ENCODE data around the gene THUMPD2.

THUMPD2 gene

GRCh38 chr2:39706945-39707344 is 72.1 kb downstream of the THUMPD2 start:
- H3K27me3 ChIP-seq (ENCODE audit: insufficient read depth, insufficient read length), result no peaks in the 10 kb centered on the region
- H3K36me3 ChIP-seq (ENCODE audit: insufficient read depth, insufficient read length, low read length), result no peaks in the 10 kb centered on the region
- H3K4me3 ChIP-seq (ENCODE audit: insufficient read length, low read depth), result no peak overlapping the region
- peaks cover 7% of the 10 kb centered on the region for H3K9me3 ChIP-seq (ENCODE audit: insufficient read depth, low read length)
- H3K4me1 ChIP-seq (ENCODE audit: insufficient read depth, insufficient read length), result no peaks in the 10 kb centered on the region
- H3K9ac ChIP-seq (ENCODE audit: insufficient read length, low read depth), result no peak overlapping the region
- DNase-seq (ENCODE audit: low read depth, low spot score), result no peak
- no peak for TF ChIP-seq ZNF274 (IDR thresholded peaks at IDR 0.05; ENCODE audit: low read depth, low read length)
- TF ChIP-seq SUZ12 (IDR thresholded peaks at IDR 0.05; ENCODE audit: extremely low read depth, insufficient read depth, insufficient read length), result no peak
- TF ChIP-seq YY1 (IDR thresholded peaks at IDR 0.05; ENCODE audit: insufficient read depth, insufficient read length), result no peak

DNA sequence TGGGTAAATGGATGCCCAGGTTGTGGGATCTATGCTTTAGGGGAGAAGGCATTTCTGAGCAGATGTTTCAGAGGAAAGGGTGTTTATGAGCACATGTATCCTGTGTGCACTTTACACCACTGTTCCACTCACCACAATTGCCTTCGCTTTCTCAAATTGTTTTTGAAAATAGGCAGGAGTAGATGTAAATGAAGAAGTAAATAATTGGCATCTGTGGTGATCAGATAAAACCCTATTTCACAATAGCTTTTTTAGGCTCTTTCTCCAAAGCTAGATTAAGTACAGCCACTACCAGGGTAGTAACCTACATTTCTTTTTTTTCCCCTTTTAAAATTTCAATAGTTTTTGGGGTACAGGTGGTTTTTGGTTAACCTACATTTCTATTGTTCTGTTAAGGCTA is 72.7 kb downstream of the THUMPD2 start:
- no peaks in the 10 kb centered on the region for H3K4me1 ChIP-seq (ENCODE audit: insufficient read depth, insufficient read length)

GRCh38 chr2:39705638-39706037 is 73.4 kb downstream of the THUMPD2 start:
- H3K27me3 ChIP-seq (ENCODE audit: insufficient read depth, insufficient read length), result no peaks in the 10 kb centered on the region
- no peak overlapping the region for H3K4me3 ChIP-seq (ENCODE audit: insufficient read length, low read depth)
- no peak for DNase-seq (ENCODE audit: low read depth, low spot score)
- no peaks in the 10 kb centered on the region for H3K4me1 ChIP-seq (ENCODE audit: insufficient read depth, insufficient read length)
- peaks cover 20% of the 10 kb centered on the region for H3K9me3 ChIP-seq (ENCODE audit: insufficient read depth, low read length)
- no peak overlapping the region for H3K9ac ChIP-seq (ENCODE audit: insufficient read length, low read depth)
- H3K36me3 ChIP-seq (ENCODE audit: insufficient read depth, insufficient read length, low read length), result no peaks in the 10 kb centered on the region
- TF ChIP-seq ZNF274 (IDR thresholded peaks at IDR 0.05; ENCODE audit: low read depth, low read length) (no peak), SUZ12 (IDR thresholded peaks at IDR 0.05; ENCODE audit: extremely low read depth, insufficient read depth, insufficient read length) (no peak), YY1 (IDR thresholded peaks at IDR 0.05; ENCODE audit: insufficient read depth, insufficient read length) (no peak)

More for the DNA sequence above, 72.7 kb downstream of the THUMPD2 start:
- H3K9ac ChIP-seq (ENCODE audit: insufficient read length, low read depth), result no peak overlapping the region
- no peak overlapping the region for H3K4me3 ChIP-seq (ENCODE audit: insufficient read length, low read depth)
- no peaks in the 10 kb centered on the region for H3K36me3 ChIP-seq (ENCODE audit: insufficient read depth, insufficient read length, low read length)
- no peak for DNase-seq (ENCODE audit: low read depth, low spot score)
- TF ChIP-seq ZNF274 (IDR thresholded peaks at IDR 0.05; ENCODE audit: low read depth, low read length), result no peak
- TF ChIP-seq SUZ12 (IDR thresholded peaks at IDR 0.05; ENCODE audit: extremely low read depth, insufficient read depth, insufficient read length), result no peak
- no peak for TF ChIP-seq YY1 (IDR thresholded peaks at IDR 0.05; ENCODE audit: insufficient read depth, insufficient read length)
- H3K9me3 ChIP-seq (ENCODE audit: insufficient read depth, low read length), result peaks cover 13% of the 10 kb centered on the region
- no peaks in the 10 kb centered on the region for H3K27me3 ChIP-seq (ENCODE audit: insufficient read depth, insufficient read length)

DNA sequence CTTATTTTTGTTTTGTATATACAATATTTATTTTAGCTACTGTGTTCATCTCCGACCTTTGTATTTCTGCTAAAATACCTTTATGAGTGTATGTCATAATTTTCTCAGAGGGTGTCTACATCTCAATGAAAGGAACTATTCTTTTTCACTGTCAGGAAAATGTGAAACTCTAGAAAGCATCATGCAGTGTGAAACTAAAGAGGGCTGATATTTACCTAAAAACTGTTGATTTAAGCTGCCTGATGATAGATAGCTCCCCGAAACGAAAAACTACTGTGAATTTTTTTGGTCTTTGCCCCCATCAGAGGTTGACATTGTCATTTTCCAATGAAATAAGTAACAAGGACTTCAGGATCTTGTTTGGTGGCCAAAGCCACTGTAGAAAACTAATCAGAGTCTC is 74.5 kb downstream of the THUMPD2 start:
- peaks cover 20% of the 10 kb centered on the region for H3K9me3 ChIP-seq (ENCODE audit: insufficient read depth, low read length)
- no peak overlapping the region for H3K4me3 ChIP-seq (ENCODE audit: insufficient read length, low read depth)
- H3K27me3 ChIP-seq (ENCODE audit: insufficient read depth, insufficient read length), result no peaks in the 10 kb centered on the region
- H3K4me1 ChIP-seq (ENCODE audit: insufficient read depth, insufficient read length), result no peaks in the 10 kb centered on the region
- TF ChIP-seq SUZ12 (IDR thresholded peaks at IDR 0.05; ENCODE audit: extremely low read depth, insufficient read depth, insufficient read length) (no peak), YY1 (IDR thresholded peaks at IDR 0.05; ENCODE audit: insufficient read depth, insufficient read length) (no peak), ZNF274 (IDR thresholded peaks at IDR 0.05; ENCODE audit: low read depth, low read length) (no peak)
- no peak overlapping the region for H3K9ac ChIP-seq (ENCODE audit: insufficient read length, low read depth)
- no peaks in the 10 kb centered on the region for H3K36me3 ChIP-seq (ENCODE audit: insufficient read depth, insufficient read length, low read length)
- no peak for DNase-seq (ENCODE audit: low read depth, low spot score)

DNA sequence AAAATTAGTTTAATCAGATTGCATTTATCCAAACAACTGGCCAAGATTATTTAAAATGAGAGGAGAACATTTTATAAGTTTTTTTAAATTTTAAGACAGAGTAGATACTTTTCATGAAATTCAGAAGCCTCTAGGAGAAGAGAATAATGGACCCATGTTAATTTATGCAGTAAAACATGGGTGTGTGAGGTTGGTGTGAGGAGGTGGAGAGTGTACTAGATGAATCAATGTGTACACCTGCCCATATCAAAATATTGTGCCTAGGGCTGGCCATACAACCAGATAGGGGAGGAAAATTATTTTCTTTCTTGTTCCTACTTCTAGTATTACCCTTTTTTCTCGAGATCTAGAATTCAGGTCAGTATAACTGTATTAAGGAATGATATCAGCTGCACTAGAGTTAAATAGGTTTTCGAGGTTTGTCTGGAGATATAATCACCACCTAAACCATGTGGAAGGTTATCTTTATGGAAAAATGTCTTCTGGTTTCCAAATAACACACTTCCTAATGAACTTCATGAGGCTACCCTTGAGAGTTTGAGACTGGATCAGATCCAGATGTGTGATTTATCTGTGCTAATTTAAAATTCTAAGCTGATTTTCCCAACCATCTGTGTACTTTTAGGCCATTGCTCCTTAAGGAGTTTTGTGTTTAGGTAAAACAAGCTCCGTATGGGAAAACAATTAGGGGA is 75.7 kb downstream of the THUMPD2 start:
- Histone ChIP-seq H3K4me1 (ENCODE audit: insufficient read depth, insufficient read length) (no peaks in the 10 kb centered on the region), H3K9ac (ENCODE audit: insufficient read length, low read depth) (no peak overlapping the region), H3K9me3 (ENCODE audit: insufficient read depth, low read length) (peaks cover 20% of the 10 kb centered on the region), H3K27me3 (ENCODE audit: insufficient read depth, insufficient read length) (no peaks in the 10 kb centered on the region), H3K4me3 (ENCODE audit: insufficient read length, low read depth) (no peak overlapping the region), H3K36me3 (ENCODE audit: insufficient read depth, insufficient read length, low read length) (no peaks in the 10 kb centered on the region)
- DNase-seq (ENCODE audit: low read depth, low spot score), result no peak
- no peak for TF ChIP-seq SUZ12 (IDR thresholded peaks at IDR 0.05; ENCODE audit: extremely low read depth, insufficient read depth, insufficient read length)
- TF ChIP-seq ZNF274 (IDR thresholded peaks at IDR 0.05; ENCODE audit: low read depth, low read length), result no peak
- no peak for TF ChIP-seq YY1 (IDR thresholded peaks at IDR 0.05; ENCODE audit: insufficient read depth, insufficient read length)

DNA sequence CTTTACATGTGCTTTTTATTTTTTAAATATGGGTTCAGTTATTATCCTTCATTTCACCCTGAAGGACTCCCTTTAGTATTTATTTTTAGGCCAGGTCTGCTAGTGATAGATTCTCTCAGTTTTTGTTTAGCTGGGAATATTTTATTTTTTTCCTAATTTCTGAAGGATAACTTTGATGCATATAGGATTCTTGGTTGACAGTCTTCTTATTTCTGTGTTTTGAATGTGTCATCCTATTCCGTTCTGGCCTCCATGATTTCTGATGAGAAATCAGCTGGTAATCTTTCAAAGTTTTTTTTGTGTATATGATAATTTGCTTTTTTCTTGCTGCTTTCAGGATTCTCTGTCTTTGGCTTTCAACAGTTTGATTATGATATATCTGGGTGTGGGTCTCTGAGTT is 77.9 kb downstream of the THUMPD2 start:
- no peaks in the 10 kb centered on the region for H3K36me3 ChIP-seq (ENCODE audit: insufficient read depth, insufficient read length, low read length)
- no peaks in the 10 kb centered on the region for H3K27me3 ChIP-seq (ENCODE audit: insufficient read depth, insufficient read length)
- no peaks in the 10 kb centered on the region for H3K4me1 ChIP-seq (ENCODE audit: insufficient read depth, insufficient read length)
- peaks cover 20% of the 10 kb centered on the region for H3K9me3 ChIP-seq (ENCODE audit: insufficient read depth, low read length)
- DNase-seq (ENCODE audit: low read depth, low spot score), result no peak
- no peak overlapping the region for H3K9ac ChIP-seq (ENCODE audit: insufficient read length, low read depth)
- no peak overlapping the region for H3K4me3 ChIP-seq (ENCODE audit: insufficient read length, low read depth)
- no peak for TF ChIP-seq YY1 (IDR thresholded peaks at IDR 0.05; ENCODE audit: insufficient read depth, insufficient read length)
- TF ChIP-seq ZNF274 (IDR thresholded peaks at IDR 0.05; ENCODE audit: low read depth, low read length), result no peak
- TF ChIP-seq SUZ12 (IDR thresholded peaks at IDR 0.05; ENCODE audit: extremely low read depth, insufficient read depth, insufficient read length), result no peak

DNA sequence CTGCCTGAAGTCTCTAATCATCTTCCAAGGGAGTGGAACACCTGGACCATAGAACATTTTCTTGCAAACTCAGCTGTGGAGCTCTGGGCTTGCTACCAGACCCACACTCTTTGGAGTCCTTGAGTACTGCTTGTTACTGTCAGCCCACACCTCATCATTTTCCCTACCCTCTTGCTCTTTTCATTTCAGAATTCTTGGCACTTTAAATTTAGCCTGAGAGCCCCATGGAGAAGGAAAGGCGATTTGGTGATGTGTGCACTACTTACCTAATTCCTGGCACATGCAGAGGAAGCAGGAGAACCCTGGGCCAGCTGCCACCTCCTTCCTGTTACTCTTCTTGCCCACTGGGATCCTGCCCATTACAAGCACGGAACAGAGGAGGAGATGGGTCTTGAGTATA is 81.6 kb downstream of the THUMPD2 start:
- no peak for TF ChIP-seq ZNF274 (IDR thresholded peaks at IDR 0.05; ENCODE audit: low read depth, low read length)
- TF ChIP-seq YY1 (IDR thresholded peaks at IDR 0.05; ENCODE audit: insufficient read depth, insufficient read length), result no peak
- no peak for TF ChIP-seq SUZ12 (IDR thresholded peaks at IDR 0.05; ENCODE audit: extremely low read depth, insufficient read depth, insufficient read length)
- no peaks in the 10 kb centered on the region for H3K4me1 ChIP-seq (ENCODE audit: insufficient read depth, insufficient read length)
- DNase-seq (ENCODE audit: low read depth, low spot score), result no peak
- H3K4me3 ChIP-seq (ENCODE audit: insufficient read length, low read depth), result no peak overlapping the region
- H3K27me3 ChIP-seq (ENCODE audit: insufficient read depth, insufficient read length), result no peaks in the 10 kb centered on the region
- H3K36me3 ChIP-seq (ENCODE audit: insufficient read depth, insufficient read length, low read length), result no peaks in the 10 kb centered on the region
- H3K9ac ChIP-seq (ENCODE audit: insufficient read length, low read depth), result no peak overlapping the region
- H3K9me3 ChIP-seq (ENCODE audit: insufficient read depth, low read length), result peaks cover 18% of the 10 kb centered on the region
